MM.1S (cell line): Measurements from ENCODE around the gene DACT2.

ENCODE experiments used
- CTCF ChIP-seq: fragments of 300-600 bp; sonication (generic); IDR thresholded peaks from 2 replicates; pipeline ENCODE4 v1.5.1; 2016; ENCODE audit warnings: antibody characterized with exemption, low read length, mixed read lengths
- EZH2 ChIP-seq: fragments of 300-600 bp; sonication (generic); optimal IDR thresholded peaks from 2 replicates; pipeline ENCODE3; 2017; ENCODE audit warnings: low read depth, mild to moderate bottlenecking, antibody characterized with exemption, low read length, mixed read lengths
- EZH2phosphoT487 ChIP-seq: fragments of 300-600 bp; sonication (generic); IDR thresholded peaks from 2 replicates; pipeline ENCODE4 v1.6.1; 2018; ENCODE audit warnings: antibody characterized with exemption, low read length

GRCh38 chr6:168291450-168291849 is 28.1 kb downstream of the DACT2 start:
- no peak for TF ChIP-seq CTCF
- no peak for TF ChIP-seq EZH2
- TF ChIP-seq EZH2phosphoT487 = no peak
